SK-N-SH (cell line): ENCODE measurements around the gene CRABP1. TPM values are rescaled to one million over a fixed set of nuclear protein-coding genes. Genes with fewer than 3 reads are reported as not detected.

Experiments used
- CTCF ChIA-PET: fragments of 300-600, 350-600 bp; formaldehyde crosslinking; extraction: SDS; loops from one replicate; lab custom pipeline; 2021; lab: Yijun Ruan, JAX
- POLR2A ChIA-PET: fragments of 350-600 bp; sonication (Branson Sonifier 250); formaldehyde crosslinking; extraction: SDS; loops from one replicate; lab custom pipeline; 2020; ENCODE audit warnings: antibody characterized with exemption, inconsistent platforms; lab: Yijun Ruan, JAX
- DNase-seq: peaks from one replicate; pipeline ENCODE4 v3.0.0; 2012
- H2AFZ ChIP-seq: fragments of 200-600 bp; sonication (generic); 2 replicates; pipeline ENCODE4 v1.8.1; 2016; ENCODE audit warnings: antibody characterized with exemption, mild to moderate bottlenecking, low read depth
- H3F3A ChIP-seq: fragments of 200-600 bp; sonication (generic); replicated peaks from 2 replicates; pipeline ENCODE3; 2016; ENCODE audit warnings: antibody characterized with exemption, mild to moderate bottlenecking; ENCODE audit not compliant: insufficient read depth
- H3K27ac ChIP-seq, 2 experiments: fragments of 200-500 bp in 1 of 2; fragments of 200-600 bp in 1 of 2; sonication (Bioruptor generic) in 1 of 2; sonication (generic), shearing (Covaris generic) in 1 of 2; 2 replicates each; pipeline versions ENCODE4 v1.5.1 to v1.6.1; 2014 to 2016; ENCODE audit warnings: low read depth in 2 of 2, inconsistent platforms in 1 of 2, low read length in 1 of 2, mild to moderate bottlenecking in 1 of 2, mixed read lengths in 1 of 2
- H3K27me3 ChIP-seq: fragments of 200-600 bp; sonication (generic), shearing (Covaris generic); 2 replicates; pipeline ENCODE4 v1.6.1; 2016; ENCODE audit warnings: mixed run types; ENCODE audit not compliant: insufficient read depth
- H3K36me3 ChIP-seq, 2 experiments: fragments of 200-500 bp in 1 of 2; fragments of 200-600 bp in 1 of 2; sonication (Bioruptor generic) in 1 of 2; sonication (generic) in 1 of 2; replicated peaks in 1 of 2; 2 replicates each; pipeline versions ENCODE3 to v1.5.1; 2014 to 2016; ENCODE audit warnings: low read length in 1 of 2, mild to moderate bottlenecking in 1 of 2; ENCODE audit not compliant: insufficient read depth in 2 of 2, control insufficient read depth in 1 of 2
- H3K4me1 ChIP-seq, 2 experiments: fragments of 200-500 bp in 1 of 2; fragments of 200-600 bp in 1 of 2; sonication (Bioruptor generic) in 1 of 2; sonication (generic), shearing (Covaris generic) in 1 of 2; 2 replicates each; pipeline versions ENCODE4 v1.5.1 to v1.6.1; 2014 to 2016; ENCODE audit warnings: low read depth in 1 of 2, low read length in 1 of 2, mixed run types in 1 of 2; ENCODE audit not compliant: insufficient read depth in 2 of 2, control insufficient read depth in 1 of 2
- H3K4me2 ChIP-seq: fragments of 200-600 bp; sonication (generic), shearing (Covaris generic); 2 replicates; pipeline ENCODE4 v1.6.1; 2017; ENCODE audit warnings: mixed run types
- H3K4me3 ChIP-seq, 2 experiments: fragments of 200-500 bp in 1 of 2; fragments of 200-600 bp in 1 of 2; sonication (Bioruptor generic) in 1 of 2; sonication (generic), shearing (Covaris generic) in 1 of 2; 2 replicates each; pipeline versions ENCODE4 v1.5.1 to v1.8.1; 2014 to 2016; ENCODE audit warnings: low read depth in 2 of 2, inconsistent platforms in 1 of 2, low read length in 1 of 2, mild to moderate bottlenecking in 1 of 2, mixed read lengths in 1 of 2, moderate library complexity in 1 of 2
- H3K79me2 ChIP-seq: fragments of 200-600 bp; sonication (generic); 2 replicates; pipeline ENCODE4 v1.8.1; 2017; ENCODE audit warnings: mild to moderate bottlenecking; ENCODE audit not compliant: insufficient read depth
- H3K9ac ChIP-seq: fragments of 200-600 bp; sonication (generic); 2 replicates; pipeline ENCODE4 v1.6.1; 2017; ENCODE audit warnings: mixed run types
- H3K9me2 ChIP-seq: fragments of 200-600 bp; sonication (generic); 2 replicates; pipeline ENCODE4 v1.6.1; 2017; ENCODE audit warnings: mixed run types
- H3K9me3 ChIP-seq: fragments of 200-600 bp; sonication (generic); 2 replicates; pipeline ENCODE4 v1.6.1; 2017; ENCODE audit warnings: mixed run types, mild to moderate bottlenecking, moderate library complexity
- H4K20me1 ChIP-seq: fragments of 200-600 bp; sonication (generic); 2 replicates; pipeline ENCODE4 v1.6.1; 2017; ENCODE audit warnings: mild to moderate bottlenecking, mixed run types; ENCODE audit not compliant: insufficient read depth
- CHD2 ChIP-seq: fragments of 150-350 bp; IDR thresholded peaks from 2 replicates; pipeline ENCODE4 v1.6.1; 2018; ENCODE audit warnings: low read length; ENCODE audit not compliant: partially characterized antibody
- CTCF ChIP-seq: fragments of 200-600 bp; sonication (generic); IDR thresholded peaks from 2 replicates; pipeline ENCODE4 v1.6.1; 2017; ENCODE audit warnings: antibody characterized with exemption, mild to moderate bottlenecking, moderate library complexity
- ELF1 ChIP-seq: IDR thresholded peaks from 2 replicates; pipeline ENCODE4 v1.4.0; 2012
- EP300 ChIP-seq, 2 experiments: IDR thresholded peaks; 2 replicates each; pipeline versions ENCODE4 v1.4.0 to v1.6.1; 2012; ENCODE audit warnings: borderline replicate concordance in 1 of 2, low read depth in 1 of 2, low read length in 1 of 2
- FOXJ3 ChIP-seq: sonication (generic); formaldehyde crosslinking; IDR thresholded peaks from 2 replicates; pipeline ENCODE4 v1.5.1; 2020; ENCODE audit warnings: mild to moderate bottlenecking, missing genetic modification reagents
- FOXM1 ChIP-seq: IDR thresholded peaks from 2 replicates; pipeline ENCODE4 v1.4.0; 2012; ENCODE audit warnings: low read depth, mild to moderate bottlenecking
- GABPA ChIP-seq: IDR thresholded peaks from 2 replicates; pipeline ENCODE4 v1.4.0; 2012; ENCODE audit warnings: low read depth, mild to moderate bottlenecking
- GATA2 ChIP-seq: sonication (generic); formaldehyde crosslinking; IDR thresholded peaks from 2 replicates; pipeline ENCODE4 v1.5.0; 2020; ENCODE audit warnings: mild to moderate bottlenecking, missing genetic modification reagents
- JUND ChIP-seq: IDR thresholded peaks from 2 replicates; pipeline ENCODE4 v1.4.0; 2012
- MAX ChIP-seq: IDR thresholded peaks from 2 replicates; pipeline ENCODE4 v1.4.0; 2012; ENCODE audit warnings: low read depth
- MEF2A ChIP-seq: IDR thresholded peaks from 2 replicates; pipeline ENCODE4 v1.4.0; 2012; ENCODE audit warnings: low read depth, borderline replicate concordance
- MXI1 ChIP-seq: IDR thresholded peaks from 2 replicates; pipeline ENCODE4 v1.6.1; 2012; ENCODE audit warnings: mild to moderate bottlenecking, low read depth, low read length, improper control_type of control experiment
- NRF1 ChIP-seq: IDR thresholded peaks from 2 replicates; pipeline ENCODE4 v1.6.1; 2012; ENCODE audit warnings: low read depth, mild to moderate bottlenecking, low read length
- POLR2AphosphoS5 ChIP-seq: IDR thresholded peaks from 2 replicates; pipeline ENCODE4 v1.6.1; 2012; ENCODE audit warnings: low read depth, low read length
- RAD21 ChIP-seq: IDR thresholded peaks from 2 replicates; pipeline ENCODE4 v1.6.1; 2012; ENCODE audit warnings: mild to moderate bottlenecking, low read length
- RCOR1 ChIP-seq: fragments of 150-350 bp; IDR thresholded peaks from 2 replicates; pipeline ENCODE4 v1.6.1; 2017; ENCODE audit warnings: antibody characterized with exemption, low read length
- REST ChIP-seq: IDR thresholded peaks from 2 replicates; pipeline ENCODE4 v1.6.1; 2012; ENCODE audit warnings: mild to moderate bottlenecking, low read depth, low read length, moderate library complexity
- TAF1 ChIP-seq: IDR thresholded peaks from 2 replicates; pipeline ENCODE4 v1.6.1; 2012; ENCODE audit warnings: low read depth, mild to moderate bottlenecking, low read length, moderate library complexity, borderline replicate concordance
- TCF12 ChIP-seq: IDR thresholded peaks from 2 replicates; pipeline ENCODE4 v1.4.0; 2012
- USF1 ChIP-seq: IDR thresholded peaks from 2 replicates; pipeline ENCODE4 v1.4.0; 2012; ENCODE audit warnings: low read depth, borderline replicate concordance
- USF2 ChIP-seq: fragments of 150-350 bp; IDR thresholded peaks from 2 replicates; pipeline ENCODE4 v1.6.1; 2017; ENCODE audit warnings: antibody characterized with exemption, low read length, low read depth, borderline replicate concordance
- YY1 ChIP-seq: IDR thresholded peaks from 2 replicates; pipeline ENCODE4 v1.4.0; 2012; ENCODE audit warnings: low read depth, mild to moderate bottlenecking
- ZBTB33 ChIP-seq: IDR thresholded peaks from 2 replicates; pipeline ENCODE4 v1.4.0; 2012; ENCODE audit warnings: low read depth, borderline replicate concordance
- WGBS: methylation state at CpG from one replicate; pipeline ENCODE4 v1.1.6; 2017; ENCODE audit warnings: low lambda C conversion rate; 5-methylcytosine and 5-hydroxymethylcytosine counted together
- polyA plus RNA-seq, 3 experiments: library from polyadenylated mRNA; depleted of rRNA; stranded (reverse); fragments of >200 nt; gene quantifications; 2 replicates each; pipeline ENCODE4 v1.2.3, GENCODE V29; 2012

The CRABP1 gene
- polyA plus RNA-seq, 1 of the 3 experiments (the other 2 are of a cell fraction) = 1.0 TPM

- H3K4me2 ChIP-seq = peak overlapping the region; percentile 48
- POLR2A ChIA-PET = no interaction called here
- no peaks in the 10 kb centered on the region for H3K9me2 ChIP-seq
- CTCF ChIA-PET = interaction anchor here (0.5 to 31.8 kb wide), 11 partner anchors 11 to 403 kb away, joined by 3 to 772 read pairs (median 5); partner anchors contain the start of gene IREB2
- DNase-seq = no peak
- peaks cover 11 to 27% of the 10 kb centered on the region in 2 experiments; a peak in 3 of 4 replicates for H3K4me1 ChIP-seq
- no peaks in the 10 kb centered on the region for H4K20me1 ChIP-seq
- H3K27ac ChIP-seq = peak overlapping the region in 1 of 2 experiments; percentile 84; a peak in 2 of 4 replicates
- WGBS = 52% methylated on average over 3 of the region's 3 CpGs
- no peaks in the 10 kb centered on the region for H3K27me3 ChIP-seq
- H3K79me2 ChIP-seq = no peaks in the 10 kb centered on the region
- H3K36me3 ChIP-seq = no peaks in the 10 kb centered on the region
- peak overlapping the region; percentile 42 for H3K9ac ChIP-seq
- H3F3A ChIP-seq = peaks cover 32% of the 10 kb centered on the region
- H3K9me3 ChIP-seq = no peaks in the 10 kb centered on the region
- no peak overlapping the region for H3K4me3 ChIP-seq
- 0 out of 2 replicates have a peak overlapping the region, but pooled peaks have one; percentile 61 for H2AFZ ChIP-seq
- TF ChIP-seq GATA2 (CRISPR knock-in tag) (no peak), MXI1 (no peak), EP300 (IDR thresholded peaks at IDR 0.05; ENCODE audit: borderline replicate concordance in 1 of 2, low read depth in 1 of 2, low read length in 1 of 2) (peak in 1 of 2 experiments; percentile 65; a peak in 1 of 4 replicates), RAD21 (no peak), ZBTB33 (no peak), POLR2AphosphoS5 (no peak), RCOR1 (no peak), REST (no peak), TCF12 (peak; percentile 68), USF2 (no peak), CHD2 (no peak), YY1 (no peak), MEF2A (no peak), GABPA (0 out of 2 replicates have a peak, but pooled peaks have one; percentile 11), JUND (peak; percentile 82), MAX (peak; percentile 15; the same call in 1 of the 2 replicates), CTCF (no peak), USF1 (no peak), FOXM1 (no peak), NRF1 (no peak), TAF1 (no peak), ELF1 (peak; percentile 25; the same call in 1 of the 2 replicates), FOXJ3 (CRISPR knock-in tag) (no peak)
Measured at GRCh38 chr15:78306176-78306774, 33.9 kb upstream of the CRABP1 start.
